HepG2 (cell line): ENCODE results near the gene TNKS1BP1. TPM values are rescaled to one million over a fixed set of nuclear protein-coding genes. Genes with fewer than 3 reads are reported as not detected.

Experiments
- ATAC-seq: fragments of 200-7000 bp; cut with Tn5 transposase; 3 replicates; pipeline ENCODE4 v1.9.1; 2020; ENCODE audit warnings: mild to moderate bottlenecking, moderate library complexity
- BruUV-seq: library from RNA; stranded (reverse); fragments of 400-500 nt; replicated peaks from 2 replicates; lab custom pipeline; 2021; lab: Mats Ljungman, UMichigan
- CTCF ChIA-PET: fragments of 300-600 bp; formaldehyde crosslinking; extraction: SDS; loops from one replicate; lab custom pipeline; 2021; ENCODE audit warnings: low total read pairs, inconsistent platforms, low intra/inter-chr PET ratio; lab: Yijun Ruan, JAX
- POLR2A ChIA-PET: fragments of 350-600 bp; sonication (Branson Sonifier 250); formaldehyde crosslinking; loops from one replicate; lab custom pipeline; 2020; ENCODE audit warnings: antibody characterized with exemption, inconsistent platforms; lab: Yijun Ruan, JAX
- DNase-seq: peaks from one replicate; pipeline ENCODE4 v3.0.0-alpha.2; 2015; ENCODE audit warnings: low spot score
- FAIRE-seq: peaks from 3 replicates; lab custom pipeline; 2011; peaks lifted over from hg19 to GRCh38; lab: Jason Lieb, UNC
- H2AFZ ChIP-seq: one replicate; pipeline ENCODE4 v1.6.1; 2011; ENCODE audit warnings: low read length, inconsistent platforms
- H3K27ac ChIP-seq: fragments of 300-600 bp; 3 replicates; pipeline ENCODE4 v1.8.0; 2011; ENCODE audit warnings: mixed run types, mild to moderate bottlenecking, mixed read lengths, low read length, inconsistent platforms; ENCODE audit not compliant: insufficient read depth; ENCODE audit errors: extremely low read length
- H3K27me3 ChIP-seq, 2 experiments: fragments of 200-600 bp in 1 of 2; 2 replicates in 1 of 2; 3 replicates in 1 of 2; pipeline versions ENCODE4 v1.6.0 to v1.8.0; 2011; ENCODE audit warnings: low read length in 2 of 2, mild to moderate bottlenecking in 2 of 2, moderate library complexity in 2 of 2, inconsistent platforms in 1 of 2; ENCODE audit not compliant: insufficient read depth in 2 of 2, control insufficient read depth in 1 of 2
- H3K36me3 ChIP-seq, 2 experiments: fragments of 200-600 bp in 1 of 2; replicated peaks in 1 of 2; 2 replicates in 1 of 2; 3 replicates in 1 of 2; pipeline versions ENCODE4 v1.5.1 to v1.8.0; 2011; ENCODE audit warnings: low read length in 2 of 2, inconsistent platforms in 1 of 2; ENCODE audit not compliant: insufficient read depth in 2 of 2, control insufficient read depth in 1 of 2
- H3K4me1 ChIP-seq: 2 replicates; pipeline ENCODE4 v1.5.1; 2012; ENCODE audit warnings: low read length, inconsistent platforms; ENCODE audit not compliant: insufficient read depth
- H3K4me2 ChIP-seq: 2 replicates; pipeline ENCODE4 v1.6.0; 2011; ENCODE audit warnings: low read depth, low read length, inconsistent platforms
- H3K4me3 ChIP-seq, 3 experiments: fragments of 200-600 bp in 1 of 3; sonication (generic), shearing (Covaris generic) in 1 of 3; replicated peaks in 1 of 3; 2 replicates each; pipeline ENCODE4 v1.5.1; 2011 to 2016; ENCODE audit warnings: low read length in 3 of 3, inconsistent platforms in 2 of 3, low read depth in 2 of 3, mild to moderate bottlenecking in 2 of 3, control low read depth in 1 of 3, mixed read lengths in 1 of 3; ENCODE audit not compliant: insufficient read depth in 1 of 3
- H3K79me2 ChIP-seq: one replicate; pipeline ENCODE4 v1.6.1; 2011; ENCODE audit warnings: low read length, inconsistent platforms; ENCODE audit not compliant: insufficient read depth
- H3K9ac ChIP-seq: 2 replicates; pipeline ENCODE4 v1.6.0; 2011; ENCODE audit warnings: mild to moderate bottlenecking, low read depth, low read length, inconsistent platforms; ENCODE audit not compliant: insufficient read depth
- H3K9me3 ChIP-seq: 2 replicates; pipeline ENCODE4 v1.5.1; 2012; ENCODE audit warnings: mild to moderate bottlenecking, low read length
- H4K20me1 ChIP-seq: 2 replicates; pipeline ENCODE4 v1.6.0; 2011; ENCODE audit warnings: inconsistent platforms, mild to moderate bottlenecking, low read length, moderate library complexity; ENCODE audit not compliant: insufficient read depth
- CBX2 ChIP-seq, 2 experiments: fragments of 200-600 bp in 1 of 2; sonication (generic); formaldehyde crosslinking in 1 of 2; IDR thresholded peaks; 2 replicates each; pipeline versions ENCODE4 v1.7.0 to v1.8.1; 2018 to 2022; ENCODE audit warnings: low read depth in 2 of 2, low read length in 1 of 2, mild to moderate bottlenecking in 1 of 2, missing genetic modification reagents in 1 of 2
- FOXC1 ChIP-seq: sonication (generic); formaldehyde crosslinking; IDR thresholded peaks from 2 replicates; pipeline ENCODE4 v1.8.0; 2022; ENCODE audit warnings: mild to moderate bottlenecking, missing genetic modification reagents, borderline replicate concordance
- GATAD2A ChIP-seq: IDR thresholded peaks from 2 replicates; pipeline ENCODE4 v1.6.1; 2016
- HDAC1 ChIP-seq: sonication (generic); formaldehyde crosslinking; IDR thresholded peaks from 2 replicates; pipeline ENCODE4 v1.5.1; 2020; ENCODE audit warnings: mild to moderate bottlenecking, missing genetic modification reagents
- MAF1 ChIP-seq: sonication (generic); formaldehyde crosslinking; IDR thresholded peaks from 2 replicates; pipeline ENCODE4 v1.5.0; 2020; ENCODE audit warnings: missing genetic modification reagents, borderline replicate concordance
- MED8 ChIP-seq: sonication (generic); formaldehyde crosslinking; IDR thresholded peaks from 2 replicates; pipeline ENCODE4 v1.8.1; 2023; ENCODE audit warnings: mild to moderate bottlenecking, missing genetic modification reagents; ENCODE audit not compliant: insufficient replicate concordance
- MYC ChIP-seq: sonication (generic); formaldehyde crosslinking; IDR thresholded peaks from 2 replicates; pipeline ENCODE4 v1.9.0; 2021; ENCODE audit warnings: missing genetic modification reagents, borderline replicate concordance
- PHF20 ChIP-seq: sonication (generic); formaldehyde crosslinking; IDR thresholded peaks from 2 replicates; pipeline ENCODE4 v1.5.0; 2020; ENCODE audit warnings: mild to moderate bottlenecking, missing genetic modification reagents
- RBAK ChIP-seq: sonication (generic); formaldehyde crosslinking; IDR thresholded peaks from 2 replicates; pipeline ENCODE4 v1.5.1; 2020; ENCODE audit warnings: mild to moderate bottlenecking, missing genetic modification reagents
- ZNF253 ChIP-seq: sonication (generic); formaldehyde crosslinking; IDR thresholded peaks from 2 replicates; pipeline ENCODE4 v1.8.0; 2022; ENCODE audit warnings: mild to moderate bottlenecking, missing genetic modification reagents, borderline replicate concordance
- ZNF3 ChIP-seq: IDR thresholded peaks from 2 replicates; pipeline ENCODE4 v1.7.0; 2017; ENCODE audit warnings: inconsistent platforms
- ZNF562 ChIP-seq: sonication (generic); formaldehyde crosslinking; IDR thresholded peaks from 2 replicates; pipeline ENCODE4 v1.8.0; 2022; ENCODE audit warnings: missing genetic modification reagents, borderline replicate concordance
- ZNF670 ChIP-seq: sonication (generic); formaldehyde crosslinking; IDR thresholded peaks from 2 replicates; pipeline ENCODE4 v1.8.0; 2022; ENCODE audit warnings: mild to moderate bottlenecking, missing genetic modification reagents, borderline replicate concordance
- ZNF766 ChIP-seq: sonication (generic); formaldehyde crosslinking; IDR thresholded peaks from 2 replicates; pipeline ENCODE4 v1.5.0; 2020; ENCODE audit warnings: missing genetic modification reagents, borderline replicate concordance
- ZNF792 ChIP-seq: IDR thresholded peaks from 2 replicates; pipeline ENCODE4 v1.6.1; 2016
- WGBS: methylation state at CpG from one replicate; pipeline ENCODE4 v1.1.6; 2017; ENCODE audit warnings: low lambda C conversion rate; 5-methylcytosine and 5-hydroxymethylcytosine counted together
- in situ Hi-C: cut with HindIII; loops from 2 replicates; pipeline ENCODE4 v1.10.0; 2017; ENCODE audit warnings: low pct_unique_long_range_greater_than_20kb; ENCODE audit not compliant: extremely low pct_ligation_motif_present
- intact Hi-C: fragments of 100-400 bp; cut with micrococcal nuclease; formaldehyde crosslinking; loops from one replicate; pipeline ENCODE4 v1.10.0; 2022; ENCODE audit not compliant: unreplicated experiment
- polyA plus RNA-seq, 8 experiments: library from polyadenylated mRNA; depleted of rRNA in 3 of 8; stranded (reverse) in 7 of 8; unstranded in 1 of 8; fragments of >200 nt; fragmentation: Illumina TruSeq in 4 of 8; extraction: Trizol in 4 of 8; gene quantifications; 2 replicates each; pipeline versions ENCODE4 v1.2.1 to v1.2.3, GENCODE V29; 2011 to 2016; ENCODE audit warnings: low read depth in 4 of 8, missing spikeins in 1 of 8, mixed read lengths in 1 of 8; ENCODE audit not compliant: insufficient read depth in 1 of 8
- total RNA-seq, 5 experiments: library from RNA; depleted of rRNA; stranded (reverse); fragments of >200 nt; fragmentation: Illumina TruSeq; extraction: Trizol; gene quantifications; 2 replicates each; pipeline ENCODE4 v1.2.3, GENCODE V29; 2016; ENCODE audit warnings: low read depth in 1 of 5
- TF ChIP-seq, protein P1 (sequence below): sonication (generic); formaldehyde crosslinking; IDR thresholded peaks from 2 replicates; pipeline ENCODE4 v1.4.0; 2020; ENCODE audit warnings: missing genetic modification reagents, borderline replicate concordance
- TF ChIP-seq, protein P2 (sequence below): IDR thresholded peaks from 2 replicates; pipeline ENCODE4 v1.6.1; 2012; ENCODE audit warnings: low read length, improper control_type of control experiment
- TF ChIP-seq, protein P3 (sequence below): sonication (generic); formaldehyde crosslinking; IDR thresholded peaks from 2 replicates; pipeline ENCODE4 v1.5.0; 2020; ENCODE audit warnings: mild to moderate bottlenecking, low read depth, missing genetic modification reagents, borderline replicate concordance

Gene TNKS1BP1
- total and polyA plus RNA-seq, 2 of the 13 experiments (the other 11 are each of a cell fraction or from before 2014, with no cell fraction given), result 13.7 to 15.0 TPM

DNA sequence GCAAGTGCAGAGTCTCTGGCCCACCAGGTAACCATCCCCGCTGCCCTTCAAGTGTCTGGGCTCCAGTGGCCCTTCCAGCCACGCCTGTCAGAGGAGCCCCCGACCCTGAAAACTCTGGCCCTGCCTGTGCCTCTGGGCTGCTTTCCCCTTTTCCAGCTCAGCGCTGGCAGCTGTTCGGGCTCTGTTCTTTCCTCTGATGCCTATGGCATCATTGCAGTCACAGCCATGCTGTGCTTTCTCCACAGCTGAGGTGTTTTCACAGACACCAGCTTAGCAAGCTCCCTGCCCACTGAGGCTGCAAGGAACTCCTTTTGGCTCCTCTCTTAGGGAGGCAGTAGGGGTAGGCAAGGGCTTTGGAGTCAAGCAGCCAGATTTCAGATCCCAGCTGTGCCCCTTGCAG is 34.6 kb upstream of the TNKS1BP1 start:
- no peak overlapping the region for H3K27ac ChIP-seq
- ATAC-seq, result no peak
- TF ChIP-seq ZNF766 (no peak), ZNF562 (CRISPR knock-in tag) (no peak), ZNF670 (no peak), CBX2 (IDR thresholded peaks at IDR 0.05; ENCODE audit: low read depth, low read length) (no peak), CBX2 (CRISPR knock-in tag; IDR thresholded peaks at IDR 0.05; ENCODE audit: low read depth) (no peak), RBAK (CRISPR knock-in tag) (no peak), ZNF3 (CRISPR knock-in tag) (no peak), PHF20 (no peak), MED8 (CRISPR knock-in tag) (no peak), MAF1 (no peak), MYC (CRISPR knock-in tag) (no peak), HDAC1 (no peak), GATAD2A (no peak), FOXC1 (no peak), ZNF253 (CRISPR knock-in tag) (no peak), ZNF792 (CRISPR knock-in tag) (no peak)
- TF ChIP-seq, protein P1, sequence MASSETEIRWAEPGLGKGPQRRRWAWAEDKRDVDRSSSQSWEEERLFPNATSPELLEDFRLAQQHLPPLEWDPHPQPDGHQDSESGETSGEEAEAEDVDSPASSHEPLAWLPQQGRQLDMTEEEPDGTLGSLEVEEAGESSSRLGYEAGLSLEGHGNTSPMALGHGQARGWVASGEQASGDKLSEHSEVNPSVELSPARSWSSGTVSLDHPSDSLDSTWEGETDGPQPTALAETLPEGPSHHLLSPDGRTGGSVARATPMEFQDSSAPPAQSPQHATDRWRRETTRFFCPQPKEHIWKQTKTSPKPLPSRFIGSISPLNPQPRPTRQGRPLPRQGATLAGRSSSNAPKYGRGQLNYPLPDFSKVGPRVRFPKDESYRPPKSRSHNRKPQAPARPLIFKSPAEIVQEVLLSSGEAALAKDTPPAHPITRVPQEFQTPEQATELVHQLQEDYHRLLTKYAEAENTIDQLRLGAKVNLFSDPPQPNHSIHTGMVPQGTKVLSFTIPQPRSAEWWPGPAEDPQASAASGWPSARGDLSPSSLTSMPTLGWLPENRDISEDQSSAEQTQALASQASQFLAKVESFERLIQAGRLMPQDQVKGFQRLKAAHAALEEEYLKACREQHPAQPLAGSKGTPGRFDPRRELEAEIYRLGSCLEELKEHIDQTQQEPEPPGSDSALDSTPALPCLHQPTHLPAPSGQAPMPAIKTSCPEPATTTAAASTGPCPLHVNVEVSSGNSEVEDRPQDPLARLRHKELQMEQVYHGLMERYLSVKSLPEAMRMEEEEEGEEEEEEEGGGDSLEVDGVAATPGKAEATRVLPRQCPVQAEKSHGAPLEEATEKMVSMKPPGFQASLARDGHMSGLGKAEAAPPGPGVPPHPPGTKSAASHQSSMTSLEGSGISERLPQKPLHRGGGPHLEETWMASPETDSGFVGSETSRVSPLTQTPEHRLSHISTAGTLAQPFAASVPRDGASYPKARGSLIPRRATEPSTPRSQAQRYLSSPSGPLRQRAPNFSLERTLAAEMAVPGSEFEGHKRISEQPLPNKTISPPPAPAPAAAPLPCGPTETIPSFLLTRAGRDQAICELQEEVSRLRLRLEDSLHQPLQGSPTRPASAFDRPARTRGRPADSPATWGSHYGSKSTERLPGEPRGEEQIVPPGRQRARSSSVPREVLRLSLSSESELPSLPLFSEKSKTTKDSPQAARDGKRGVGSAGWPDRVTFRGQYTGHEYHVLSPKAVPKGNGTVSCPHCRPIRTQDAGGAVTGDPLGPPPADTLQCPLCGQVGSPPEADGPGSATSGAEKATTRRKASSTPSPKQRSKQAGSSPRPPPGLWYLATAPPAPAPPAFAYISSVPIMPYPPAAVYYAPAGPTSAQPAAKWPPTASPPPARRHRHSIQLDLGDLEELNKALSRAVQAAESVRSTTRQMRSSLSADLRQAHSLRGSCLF (CRISPR knock-in tag), result no peak
- TF ChIP-seq, protein P2, sequence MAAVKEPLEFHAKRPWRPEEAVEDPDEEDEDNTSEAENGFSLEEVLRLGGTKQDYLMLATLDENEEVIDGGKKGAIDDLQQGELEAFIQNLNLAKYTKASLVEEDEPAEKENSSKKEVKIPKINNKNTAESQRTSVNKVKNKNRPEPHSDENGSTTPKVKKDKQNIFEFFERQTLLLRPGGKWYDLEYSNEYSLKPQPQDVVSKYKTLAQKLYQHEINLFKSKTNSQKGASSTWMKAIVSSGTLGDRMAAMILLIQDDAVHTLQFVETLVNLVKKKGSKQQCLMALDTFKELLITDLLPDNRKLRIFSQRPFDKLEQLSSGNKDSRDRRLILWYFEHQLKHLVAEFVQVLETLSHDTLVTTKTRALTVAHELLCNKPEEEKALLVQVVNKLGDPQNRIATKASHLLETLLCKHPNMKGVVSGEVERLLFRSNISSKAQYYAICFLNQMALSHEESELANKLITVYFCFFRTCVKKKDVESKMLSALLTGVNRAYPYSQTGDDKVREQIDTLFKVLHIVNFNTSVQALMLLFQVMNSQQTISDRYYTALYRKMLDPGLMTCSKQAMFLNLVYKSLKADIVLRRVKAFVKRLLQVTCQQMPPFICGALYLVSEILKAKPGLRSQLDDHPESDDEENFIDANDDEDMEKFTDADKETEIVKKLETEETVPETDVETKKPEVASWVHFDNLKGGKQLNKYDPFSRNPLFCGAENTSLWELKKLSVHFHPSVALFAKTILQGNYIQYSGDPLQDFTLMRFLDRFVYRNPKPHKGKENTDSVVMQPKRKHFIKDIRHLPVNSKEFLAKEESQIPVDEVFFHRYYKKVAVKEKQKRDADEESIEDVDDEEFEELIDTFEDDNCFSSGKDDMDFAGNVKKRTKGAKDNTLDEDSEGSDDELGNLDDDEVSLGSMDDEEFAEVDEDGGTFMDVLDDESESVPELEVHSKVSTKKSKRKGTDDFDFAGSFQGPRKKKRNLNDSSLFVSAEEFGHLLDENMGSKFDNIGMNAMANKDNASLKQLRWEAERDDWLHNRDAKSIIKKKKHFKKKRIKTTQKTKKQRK, result no peak
- TF ChIP-seq, protein P3, sequence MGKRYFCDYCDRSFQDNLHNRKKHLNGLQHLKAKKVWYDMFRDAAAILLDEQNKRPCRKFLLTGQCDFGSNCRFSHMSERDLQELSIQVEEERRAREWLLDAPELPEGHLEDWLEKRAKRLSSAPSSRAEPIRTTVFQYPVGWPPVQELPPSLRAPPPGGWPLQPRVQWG (CRISPR knock-in tag), result no peak

More for the DNA sequence above, 34.6 kb upstream of the TNKS1BP1 start:
- peaks cover 0 to 8% of the 10 kb centered on the region in 2 experiments; a peak in 2 of 5 replicates for H3K27me3 ChIP-seq
- BruUV-seq, result no TSS peak
- intact Hi-C loops, result no loop called here
- H3K9ac ChIP-seq, result no peak overlapping the region
- CTCF ChIA-PET, result no interaction called here
- no peak overlapping the region for H2AFZ ChIP-seq
- H3K4me3 ChIP-seq, result no peak overlapping the region
- H3K9me3 ChIP-seq, result no peaks in the 10 kb centered on the region
- H3K4me1 ChIP-seq, result peaks cover 15% of the 10 kb centered on the region
- no peak for FAIRE-seq
- POLR2A ChIA-PET, result interaction anchor here (1.1 to 2.0 kb wide), 2 partner anchors 95 to 99 kb away, joined by 3 to 4 read pairs; no protein-coding TSS in a partner anchor
- H3K36me3 ChIP-seq, result no peaks in the 10 kb centered on the region
- H4K20me1 ChIP-seq, result no peaks in the 10 kb centered on the region
- 86% methylated on average over 2 of the region's 5 CpGs for WGBS
- in situ Hi-C loops, result loop anchor here (10.0 kb wide), 1 partner anchor 515 kb away; no protein-coding TSS in a partner anchor
- H3K79me2 ChIP-seq, result no peaks in the 10 kb centered on the region
- H3K4me2 ChIP-seq, result no peak overlapping the region
- DNase-seq, result no peak
